IPS DF 19.7 (cell line): ENCODE measurements around the gene NTMT2.

ENCODE experiments used
- DNase-seq: peaks from one replicate; pipeline ENCODE4 v3.0.0-alpha.2; 2013; ENCODE audit warnings: low read depth, low spot score

Gene NTMT2

DNA sequence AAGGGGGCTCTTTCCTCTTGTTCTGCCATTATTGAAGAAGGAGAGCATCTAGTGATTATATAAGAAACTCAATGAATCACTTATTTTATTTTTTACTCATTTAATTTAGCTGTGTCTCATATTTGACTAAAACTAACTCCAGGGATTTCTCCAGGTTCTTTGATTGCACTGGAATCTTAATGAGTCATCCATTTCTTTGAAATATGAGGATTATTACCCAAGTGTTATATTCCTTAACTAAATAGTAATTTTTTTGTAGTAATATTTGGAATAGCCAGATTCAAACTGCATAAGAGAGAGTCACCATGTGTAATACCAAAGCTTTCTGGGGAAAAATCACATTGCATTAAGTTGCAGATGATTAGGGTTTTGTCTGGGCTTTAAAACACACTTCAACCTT is 59.5 kb downstream of the NTMT2 start:
- DNase-seq: no peak

DNA sequence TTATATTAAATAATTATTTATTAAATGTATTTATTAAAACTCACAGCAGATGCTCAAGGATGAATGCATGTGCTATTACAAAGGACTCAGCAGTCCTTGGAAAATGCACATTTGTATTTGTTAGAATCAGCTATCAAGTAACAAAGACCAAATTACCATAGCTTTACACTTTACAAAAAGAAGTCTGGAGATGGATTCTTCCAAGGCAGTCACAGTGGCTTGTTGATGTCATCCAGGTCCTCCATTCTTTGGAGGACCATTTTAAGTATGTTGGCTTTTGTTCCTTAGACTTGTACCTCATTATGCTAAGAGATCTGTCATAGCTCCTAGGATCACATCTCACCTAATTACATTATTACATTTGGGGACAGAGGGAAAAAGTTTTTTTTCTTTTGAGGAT is 63.4 kb downstream of the NTMT2 start:
- no peak for DNase-seq

DNA sequence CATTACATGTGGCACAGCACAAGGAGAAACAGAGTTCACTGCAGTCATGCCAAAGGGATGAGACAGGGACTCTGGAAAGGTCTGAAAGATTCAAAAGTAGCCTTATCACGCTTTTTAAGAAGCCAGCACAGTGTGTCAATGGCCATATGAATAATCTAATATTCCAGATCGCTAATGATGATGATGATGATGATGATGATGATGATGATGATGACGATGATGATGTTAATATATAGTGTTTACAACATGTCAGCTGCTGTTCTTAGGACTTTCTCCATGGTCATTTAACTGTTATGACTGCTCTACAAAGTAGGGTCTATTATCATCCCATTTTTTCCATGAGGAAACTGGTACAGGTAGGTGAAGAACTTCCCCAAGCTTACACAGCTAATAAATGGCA is 64.4 kb downstream of the NTMT2 start:
- no peak for DNase-seq

DNA sequence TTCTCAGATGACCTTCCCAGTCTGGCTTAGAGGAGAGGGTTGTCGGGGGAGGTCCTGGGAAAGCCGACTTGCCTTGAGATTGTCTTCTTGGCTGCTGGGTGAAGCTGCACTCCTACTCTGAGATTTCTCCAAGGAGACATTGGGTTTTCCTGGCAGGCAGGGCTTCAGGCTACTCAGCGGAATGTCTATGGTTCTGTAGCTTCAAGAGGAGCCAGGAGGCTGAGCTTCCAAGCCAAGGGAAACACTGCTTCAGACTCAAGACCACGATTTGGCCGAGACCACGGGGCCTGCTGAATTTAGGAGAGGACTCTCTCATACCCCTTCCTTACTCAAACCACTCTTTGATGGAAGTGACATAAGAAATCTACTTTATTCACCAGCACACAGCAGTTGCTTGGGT is 67.8 kb downstream of the NTMT2 start:
- DNase-seq: no peak

DNA sequence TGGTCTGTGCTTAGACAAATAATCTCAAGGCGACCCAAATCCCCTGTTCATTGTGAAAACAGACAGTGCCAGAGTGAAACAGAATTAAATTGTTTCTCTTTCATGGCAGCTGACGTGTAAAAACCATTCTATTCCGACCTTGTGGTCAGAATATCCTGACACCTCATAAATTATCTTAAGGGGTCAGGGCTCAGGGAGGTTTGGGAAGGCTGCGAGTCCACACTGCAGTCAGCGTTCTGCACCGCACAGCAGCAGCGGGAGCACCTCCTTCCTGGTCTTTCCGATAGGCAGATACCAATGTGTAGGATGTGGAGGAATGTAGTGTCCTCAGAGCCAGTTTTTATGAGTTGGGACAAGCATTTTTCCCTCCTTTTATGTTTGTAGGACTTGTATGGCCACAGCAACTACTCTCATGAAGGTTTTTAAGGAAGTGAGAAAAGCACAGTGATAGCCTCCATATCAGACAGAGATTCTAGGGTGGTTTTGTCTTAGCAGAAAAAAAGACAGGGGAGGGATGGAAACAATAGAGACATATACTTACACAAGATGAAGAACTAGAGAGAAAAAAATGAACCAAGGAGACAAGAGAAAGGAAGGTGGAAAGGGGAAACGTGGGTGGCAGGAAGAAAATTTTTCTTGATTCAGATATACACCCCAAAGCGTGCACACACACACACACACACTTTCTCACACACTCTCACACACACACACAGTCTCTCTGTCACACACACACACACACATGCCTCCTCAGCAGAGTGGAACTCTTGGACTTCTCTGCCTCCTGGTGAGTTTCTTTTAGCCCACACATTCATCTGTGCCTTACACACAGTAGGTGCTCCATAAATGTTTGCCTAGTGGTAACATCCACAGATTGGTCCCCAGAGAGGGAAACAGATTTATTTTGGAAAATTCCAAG is 68.6 kb downstream of the NTMT2 start:
- no peak for DNase-seq

DNA sequence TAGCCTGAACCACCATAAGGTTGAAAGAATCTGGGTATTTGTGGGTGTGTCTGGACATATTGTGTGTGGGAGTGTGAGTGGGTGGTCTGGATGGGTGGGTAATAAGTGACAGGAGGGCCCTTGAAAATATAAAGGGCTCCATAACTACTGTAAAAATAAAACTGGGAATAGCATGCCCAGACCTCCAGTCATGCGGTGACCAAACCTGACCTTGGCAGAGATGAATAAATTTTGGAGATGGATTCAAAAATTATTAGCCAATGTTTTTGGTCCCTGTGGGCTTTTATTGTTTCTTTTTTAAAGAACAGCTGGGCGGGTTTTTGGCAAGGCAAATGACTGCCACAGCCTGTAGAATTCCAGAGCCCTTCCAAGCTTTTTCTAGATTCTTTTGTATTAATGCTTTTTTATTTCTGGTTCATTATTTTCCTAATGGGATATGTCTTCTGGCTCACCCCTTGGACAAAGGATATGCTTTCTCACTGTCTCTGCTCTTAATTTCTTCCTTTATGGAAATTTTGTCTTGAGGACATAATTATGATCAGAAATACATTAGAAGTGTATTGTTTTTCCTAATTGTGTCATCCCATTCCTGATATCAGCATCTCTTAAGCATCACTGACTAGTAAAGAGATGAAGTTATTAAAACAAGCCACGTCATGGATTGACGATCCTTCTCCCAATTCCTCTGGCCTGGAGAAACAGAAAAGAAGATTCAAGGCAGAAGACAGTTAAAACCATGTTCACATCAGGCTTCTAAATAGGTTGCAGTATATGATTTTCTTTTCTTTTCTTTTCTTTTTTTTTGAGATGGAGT is 69.5 kb downstream of the NTMT2 start:
- no peak for DNase-seq

DNA sequence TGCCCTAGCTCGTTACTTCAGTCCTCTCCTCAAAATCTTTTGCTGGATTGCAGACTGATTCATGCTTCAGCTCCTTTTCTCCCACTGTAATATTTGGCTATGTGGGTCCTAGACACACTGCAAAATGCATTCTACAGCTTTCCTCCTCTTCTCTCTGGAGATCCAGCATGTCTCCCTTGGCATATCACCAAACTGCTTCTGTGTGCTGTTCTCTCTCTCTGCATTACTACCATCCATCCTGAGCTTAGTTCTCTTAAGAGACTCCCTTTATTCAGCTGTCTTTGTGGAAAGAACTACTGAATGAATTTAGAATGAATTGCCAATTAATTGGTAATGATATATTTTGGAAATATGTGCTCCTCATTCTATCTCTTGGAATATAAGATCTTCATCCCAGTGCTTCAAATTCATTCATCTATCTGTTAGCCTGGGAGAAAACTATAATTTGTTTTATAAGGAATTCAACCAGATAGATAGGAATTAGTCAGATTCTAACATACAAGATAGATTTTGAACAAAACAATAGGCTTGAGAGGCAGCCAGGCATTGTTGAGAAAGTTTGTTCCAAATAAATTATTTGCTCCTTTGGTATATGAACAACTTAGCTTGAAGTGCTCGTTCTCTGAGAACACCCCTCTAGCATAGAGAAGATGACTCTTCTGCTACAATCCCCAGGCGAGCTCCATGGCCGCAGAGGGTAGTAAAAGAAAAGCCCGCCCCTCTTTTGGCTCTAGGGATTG is 71.9 kb downstream of the NTMT2 start:
- DNase-seq: no peak

DNA sequence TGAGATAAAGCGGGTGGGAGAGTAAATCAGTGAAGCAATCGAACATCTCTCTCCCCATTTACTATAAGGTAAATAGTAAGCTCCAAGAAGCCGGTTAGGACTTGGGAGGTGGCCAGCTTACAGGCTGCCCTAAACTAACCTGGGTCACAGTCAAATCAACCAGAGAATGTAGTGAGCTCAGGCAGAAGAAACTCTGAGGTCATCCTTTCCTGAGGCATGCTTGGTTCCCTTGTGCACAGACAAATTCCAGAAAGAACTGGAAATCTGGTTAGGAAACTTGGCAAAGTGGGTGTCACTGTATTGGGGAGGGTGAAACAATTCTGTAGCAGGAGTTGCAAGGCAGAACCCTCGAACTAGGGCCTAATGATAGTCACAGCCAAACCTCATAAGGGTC is 72.5 kb downstream of the NTMT2 start:
- DNase-seq: no peak
